Measurements from ENCODE around the gene PKD1L1.
A peak's percentile ranks its signal among the peaks of the same experiment; 100 is the strongest.

The PKD1L1 gene

GRCh38 chr7:47788083-47788482 lies 160.2 kb downstream of the PKD1L1 start:
- no peak for DNase-seq (ENCODE audit: low read depth)

- no peak for DNase-seq (ENCODE audit: low read depth)
Observed at GRCh38 chr7:47787249-47788069, 160.8 kb downstream of the PKD1L1 start.

- DNase-seq (ENCODE audit: low read depth), result peak; percentile 99
Observed at GRCh38 chr7:47786557-47787248, 161.6 kb downstream of the PKD1L1 start.

- no peak for DNase-seq (ENCODE audit: low read depth)
Observed at GRCh38 chr7:47785923-47786556, 162.2 kb downstream of the PKD1L1 start.

GRCh38 chr7:47783456-47784223 lies 164.6 kb downstream of the PKD1L1 start:
- peak; percentile 95 for DNase-seq (ENCODE audit: low read depth)

- DNase-seq (ENCODE audit: low read depth), result no peak
Observed at GRCh38 chr7:47782792-47783191, 165.5 kb downstream of the PKD1L1 start.

GRCh38 chr7:47782022-47782421 lies 166.2 kb downstream of the PKD1L1 start:
- DNase-seq (ENCODE audit: low read depth), result no peak

- no peak for DNase-seq (ENCODE audit: low read depth)
Observed at GRCh38 chr7:47780555-47780954, 167.7 kb downstream of the PKD1L1 start.

GRCh38 chr7:47779341-47779771 lies 168.9 kb downstream of the PKD1L1 start:
- DNase-seq (ENCODE audit: low read depth), result no peak

GRCh38 chr7:47778153-47778661 lies 170.1 kb downstream of the PKD1L1 start:
- DNase-seq (ENCODE audit: low read depth), result no peak

- DNase-seq (ENCODE audit: low read depth), result no peak
Observed at GRCh38 chr7:47777531-47778152, 170.6 kb downstream of the PKD1L1 start.

- no peak for DNase-seq (ENCODE audit: low read depth)
Observed at GRCh38 chr7:47776335-47776734, 171.9 kb downstream of the PKD1L1 start.

- DNase-seq (ENCODE audit: low read depth), result no peak
Observed at GRCh38 chr7:47775238-47775637, 173.0 kb downstream of the PKD1L1 start.

- no peak for DNase-seq (ENCODE audit: low read depth)
Observed at GRCh38 chr7:47772492-47772891, 175.8 kb downstream of the PKD1L1 start.

- no peak for DNase-seq (ENCODE audit: low read depth)
Observed at GRCh38 chr7:47771990-47772360, 176.3 kb downstream of the PKD1L1 start.

GRCh38 chr7:47771336-47771989 lies 176.8 kb downstream of the PKD1L1 start:
- no peak for DNase-seq (ENCODE audit: low read depth)

GRCh38 chr7:47766126-47766525 lies 182.1 kb downstream of the PKD1L1 start:
- DNase-seq (ENCODE audit: low read depth), result no peak

GRCh38 chr7:47765373-47765979 lies 182.8 kb downstream of the PKD1L1 start:
- no peak for DNase-seq (ENCODE audit: low read depth)

GRCh38 chr7:47764746-47765145 lies 183.5 kb downstream of the PKD1L1 start:
- DNase-seq (ENCODE audit: low read depth), result no peak
